ENCODE data around the gene BMP10. TPM values are rescaled to one million over a fixed set of nuclear protein-coding genes. Genes with fewer than 3 reads are reported as not detected.

Gene BMP10
- total and polyA plus RNA-seq, 2 of the 13 experiments (the other 11 are each of a cell fraction or from before 2014, with no cell fraction given) = not detected

GRCh38 chr2:68839260-68839833, 31.9 kb downstream of the BMP10 start (continued):
- TF ChIP-seq ZNF431 (CRISPR knock-in tag; IDR thresholded peaks at IDR 0.05; ENCODE audit: borderline replicate concordance, low read depth) = no peak
- TF ChIP-seq ZFYVE20 (CRISPR knock-in tag; IDR thresholded peaks at IDR 0.05; ENCODE audit: borderline replicate concordance, low read depth) = no peak
- TF ChIP-seq RORA (CRISPR knock-in tag; IDR thresholded peaks at IDR 0.05) = no peak
- no peak for TF ChIP-seq KLF15 (CRISPR knock-in tag; IDR thresholded peaks at IDR 0.05; ENCODE audit: borderline replicate concordance)
- no peak for TF ChIP-seq ZNF547 (CRISPR knock-in tag; IDR thresholded peaks at IDR 0.05)
- no peak for TF ChIP-seq CREB1 (IDR thresholded peaks at IDR 0.05)
- no peak for TF ChIP-seq CREB1 (CRISPR knock-in tag; IDR thresholded peaks at IDR 0.05)
- TF ChIP-seq RAD21 (CRISPR knock-in tag; IDR thresholded peaks at IDR 0.05) = 0 out of 2 replicates have a peak, but pooled peaks have one; percentile 15
- peak; percentile 53 for TF ChIP-seq STAG1 (CRISPR knock-in tag; IDR thresholded peaks at IDR 0.05)
- no peak for TF ChIP-seq SNAPC2 (CRISPR knock-in tag; IDR thresholded peaks at IDR 0.05)
- no peak for TF ChIP-seq ZBTB7B (CRISPR knock-in tag; IDR thresholded peaks at IDR 0.05)

- ATAC-seq = no peak
- 17% methylated on average over 10 of the region's 10 CpGs for WGBS (ENCODE audit: low lambda C conversion rate)
- FAIRE-seq = no peak
- H3K4me1 ChIP-seq (ENCODE audit: insufficient read depth, low read length) = no peaks in the 10 kb centered on the region
- no peak overlapping the region for H3K27ac ChIP-seq (ENCODE audit: extremely low read length, insufficient read depth, low read length)
- no peak overlapping the region for H3K4me2 ChIP-seq (ENCODE audit: low read depth, low read length)
- no peaks in the 10 kb centered on the region for H4K20me1 ChIP-seq (ENCODE audit: insufficient read depth, low read length)
- no peaks in the 10 kb centered on the region for H3K36me3 ChIP-seq (replicated peaks in 1 of 2; ENCODE audit: control insufficient read depth in 1 of 2, insufficient read depth in 2 of 2, low read length in 2 of 2)
- H3K9ac ChIP-seq (ENCODE audit: insufficient read depth, low read depth, low read length) = no peak overlapping the region
- ChIA-PET CTCF (ENCODE audit: low intra/inter-chr PET ratio, low total read pairs) (interaction anchor here (1.2 kb wide), 1 partner anchor 87 kb away, joined by 4 read pairs; no protein-coding TSS in a partner anchor), POLR2A (no interaction called here)
- intact Hi-C loops (cut with micrococcal nuclease; ENCODE audit: unreplicated experiment) (loop anchor here (5.0 kb wide), 1 partner anchor 69 kb away; no protein-coding TSS in a partner anchor), in situ Hi-C loops (cut with HindIII; ENCODE audit: extremely low pct_ligation_motif_present, low pct_unique_long_range_greater_than_20kb) (no loop called here)
- H3K4me3 ChIP-seq (replicated peaks in 1 of 3; ENCODE audit: insufficient read depth in 1 of 3, low read depth in 2 of 3, low read length in 3 of 3) = no peak overlapping the region
- H3K9me3 ChIP-seq (ENCODE audit: low read length) = 0 out of 2 replicates have a peak, but pooled peaks cover 4% of the 10 kb centered on the region
- BruUV-seq (replicated peaks) = no TSS peak
- no peaks in the 10 kb centered on the region for H3K79me2 ChIP-seq (ENCODE audit: insufficient read depth, low read length)
- DNase-seq (ENCODE audit: low spot score) = no peak
- peaks cover 4 to 19% of the 10 kb centered on the region in 2 experiments; a peak in 3 of 5 replicates for H3K27me3 ChIP-seq (ENCODE audit: control insufficient read depth in 1 of 2, insufficient read depth in 2 of 2, low read length in 2 of 2)
- H2AFZ ChIP-seq (ENCODE audit: low read length) = no peak overlapping the region
- TF ChIP-seq NFYB (CRISPR knock-in tag; IDR thresholded peaks at IDR 0.05) = no peak
- no peak for TF ChIP-seq SOX13 (IDR thresholded peaks at IDR 0.05)
- TF ChIP-seq SOX13 (CRISPR knock-in tag; conservative IDR thresholded peaks at IDR 0.05 in 1 of 2, IDR thresholded peaks at IDR 0.05 in 1 of 2) = no peak
- TF ChIP-seq ZNF546 (CRISPR knock-in tag; conservative IDR thresholded peaks at IDR 0.05) = no peak
- TF ChIP-seq ZNF337 (CRISPR knock-in tag; IDR thresholded peaks at IDR 0.05; ENCODE audit: borderline replicate concordance, low read depth) = no peak
- TF ChIP-seq NFATC3 (CRISPR knock-in tag; IDR thresholded peaks at IDR 0.05) = no peak
- TF ChIP-seq REST (IDR thresholded peaks at IDR 0.05; ENCODE audit: borderline replicate concordance in 1 of 2, low read depth in 1 of 2, low read length in 2 of 2) = no peak
- TF ChIP-seq ZNF570 (CRISPR knock-in tag; IDR thresholded peaks at IDR 0.05; ENCODE audit: borderline replicate concordance) = no peak
- no peak for TF ChIP-seq MZF1 (CRISPR knock-in tag; IDR thresholded peaks at IDR 0.05; ENCODE audit: borderline replicate concordance)
- TF ChIP-seq ZNF615 (CRISPR knock-in tag; IDR thresholded peaks at IDR 0.05; ENCODE audit: borderline replicate concordance) = no peak
- TF ChIP-seq KDM2A (CRISPR knock-in tag; IDR thresholded peaks at IDR 0.05; ENCODE audit: borderline replicate concordance, low read depth) = no peak
These were observed 32.6 kb downstream of the BMP10 start for GRCh38 chr2:68838641-68839040.

Data from HepG2 (cell line).